ENCODE measurements around the gene TBC1D5. TPM values are rescaled to one million over a fixed set of nuclear protein-coding genes. Genes with fewer than 3 reads are reported as not detected.

TBC1D5 gene
- total RNA-seq, 1 experiment from 2014 or later = 26.1 TPM

DNA sequence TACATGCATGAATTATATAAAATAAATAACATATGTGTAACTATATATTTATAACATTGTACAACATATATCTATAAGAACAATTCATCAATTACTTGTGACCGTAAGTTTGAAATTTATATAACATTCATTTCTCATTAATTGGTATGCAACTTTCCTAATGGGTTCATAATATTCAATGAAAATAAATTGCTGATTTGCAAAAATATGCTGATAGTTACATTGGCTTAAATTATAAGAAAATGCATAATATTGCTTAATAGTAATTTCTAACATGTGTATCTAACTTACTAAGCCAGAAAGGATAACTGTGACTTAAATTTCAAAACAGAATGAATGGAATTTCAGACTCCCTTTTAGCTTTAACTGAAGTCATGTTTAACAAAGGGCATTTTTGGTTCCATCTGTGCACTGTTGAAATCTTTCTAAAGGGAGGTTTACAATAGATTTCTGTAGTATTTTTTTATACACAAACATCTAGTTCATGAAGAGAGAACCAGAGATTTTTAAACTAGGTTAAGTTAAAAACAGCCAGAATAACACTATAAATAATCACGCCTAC lies 310.9 kb downstream of the TBC1D5 start:
- ATAC-seq = no peak
- TF ChIP-seq, protein P1, sequence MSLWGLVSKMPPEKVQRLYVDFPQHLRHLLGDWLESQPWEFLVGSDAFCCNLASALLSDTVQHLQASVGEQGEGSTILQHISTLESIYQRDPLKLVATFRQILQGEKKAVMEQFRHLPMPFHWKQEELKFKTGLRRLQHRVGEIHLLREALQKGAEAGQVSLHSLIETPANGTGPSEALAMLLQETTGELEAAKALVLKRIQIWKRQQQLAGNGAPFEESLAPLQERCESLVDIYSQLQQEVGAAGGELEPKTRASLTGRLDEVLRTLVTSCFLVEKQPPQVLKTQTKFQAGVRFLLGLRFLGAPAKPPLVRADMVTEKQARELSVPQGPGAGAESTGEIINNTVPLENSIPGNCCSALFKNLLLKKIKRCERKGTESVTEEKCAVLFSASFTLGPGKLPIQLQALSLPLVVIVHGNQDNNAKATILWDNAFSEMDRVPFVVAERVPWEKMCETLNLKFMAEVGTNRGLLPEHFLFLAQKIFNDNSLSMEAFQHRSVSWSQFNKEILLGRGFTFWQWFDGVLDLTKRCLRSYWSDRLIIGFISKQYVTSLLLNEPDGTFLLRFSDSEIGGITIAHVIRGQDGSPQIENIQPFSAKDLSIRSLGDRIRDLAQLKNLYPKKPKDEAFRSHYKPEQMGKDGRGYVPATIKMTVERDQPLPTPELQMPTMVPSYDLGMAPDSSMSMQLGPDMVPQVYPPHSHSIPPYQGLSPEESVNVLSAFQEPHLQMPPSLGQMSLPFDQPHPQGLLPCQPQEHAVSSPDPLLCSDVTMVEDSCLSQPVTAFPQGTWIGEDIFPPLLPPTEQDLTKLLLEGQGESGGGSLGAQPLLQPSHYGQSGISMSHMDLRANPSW (CRISPR knock-in tag; conservative IDR thresholded peaks at IDR 0.05; ENCODE audit: low read depth) = no peak
- TF ChIP-seq NFYB (CRISPR knock-in tag; conservative IDR thresholded peaks at IDR 0.05; ENCODE audit: low read depth) = no peak
- TF ChIP-seq NR1H2 (CRISPR knock-in tag; IDR thresholded peaks at IDR 0.05) = no peak
- no peak for TF ChIP-seq ZNF219 (CRISPR knock-in tag; IDR thresholded peaks at IDR 0.05; ENCODE audit: borderline replicate concordance)
- no peak for TF ChIP-seq ZNF671 (CRISPR knock-in tag; IDR thresholded peaks at IDR 0.05)
- no peak for TF ChIP-seq OVOL2 (CRISPR knock-in tag; IDR thresholded peaks at IDR 0.05; ENCODE audit: borderline replicate concordance)
- ChIA-PET CTCF (interaction anchor here (0.5 to 4.9 kb wide), 2 partner anchors 410 to 913 kb away, joined by 4 to 23 read pairs; no protein-coding TSS in a partner anchor), POLR2A (no interaction called here)
- Mint-ChIP-seq H3K4me3 (no peak overlapping the region), H3K4me1 (peaks cover 18% of the 10 kb centered on the region), H3K27me3 (ENCODE audit: low read depth) (no peaks in the 10 kb centered on the region), H3K9me3 (no peaks in the 10 kb centered on the region), H3K36me3 (no peaks in the 10 kb centered on the region), H3K27ac (no peak overlapping the region)
- DNase-seq (ENCODE audit: low spot score) = no peak

DNA sequence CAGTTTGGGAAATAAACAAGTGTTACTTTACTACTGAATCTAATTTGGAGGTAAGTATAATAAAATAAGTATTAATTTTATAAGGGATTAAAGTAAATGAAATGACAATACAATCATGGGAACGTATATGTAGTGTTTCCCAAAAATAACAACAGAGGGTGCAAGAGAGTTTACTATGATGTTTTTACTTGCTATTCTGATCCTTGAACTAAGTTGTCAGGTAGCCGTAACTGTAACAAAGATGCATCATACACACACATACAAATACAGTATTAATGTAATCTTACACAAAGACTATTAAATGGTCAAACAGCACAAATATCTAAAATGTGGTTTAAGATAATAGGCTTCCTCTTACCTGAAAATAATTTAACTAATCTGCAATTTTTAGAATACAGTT lies 311.4 kb downstream of the TBC1D5 start:
- H3K27me3 Mint-ChIP-seq (ENCODE audit: low read depth) = no peaks in the 10 kb centered on the region
- H3K36me3 Mint-ChIP-seq = no peaks in the 10 kb centered on the region
- H3K4me1 Mint-ChIP-seq = peaks cover 18% of the 10 kb centered on the region
- H3K9me3 Mint-ChIP-seq = no peaks in the 10 kb centered on the region
- ATAC-seq = peak; percentile 60; the same call in 1 of the 2 replicates
- ChIA-PET CTCF (interaction anchor here (0.5 to 4.9 kb wide), 2 partner anchors 410 to 913 kb away, joined by 4 to 23 read pairs; no protein-coding TSS in a partner anchor), POLR2A (no interaction called here)
- TF ChIP-seq TEAD4 (CRISPR knock-in tag; IDR thresholded peaks at IDR 0.05) (no peak), ZNF671 (CRISPR knock-in tag; IDR thresholded peaks at IDR 0.05) (no peak), MXD4 (CRISPR knock-in tag; IDR thresholded peaks at IDR 0.05; ENCODE audit: borderline replicate concordance) (no peak), JUN (CRISPR knock-in tag; IDR thresholded peaks at IDR 0.05) (no peak), ETV6 (CRISPR knock-in tag; IDR thresholded peaks at IDR 0.05) (no peak), SMAD3 (CRISPR knock-in tag; IDR thresholded peaks at IDR 0.05; ENCODE audit: borderline replicate concordance) (no peak)
- TF ChIP-seq, protein P2, sequence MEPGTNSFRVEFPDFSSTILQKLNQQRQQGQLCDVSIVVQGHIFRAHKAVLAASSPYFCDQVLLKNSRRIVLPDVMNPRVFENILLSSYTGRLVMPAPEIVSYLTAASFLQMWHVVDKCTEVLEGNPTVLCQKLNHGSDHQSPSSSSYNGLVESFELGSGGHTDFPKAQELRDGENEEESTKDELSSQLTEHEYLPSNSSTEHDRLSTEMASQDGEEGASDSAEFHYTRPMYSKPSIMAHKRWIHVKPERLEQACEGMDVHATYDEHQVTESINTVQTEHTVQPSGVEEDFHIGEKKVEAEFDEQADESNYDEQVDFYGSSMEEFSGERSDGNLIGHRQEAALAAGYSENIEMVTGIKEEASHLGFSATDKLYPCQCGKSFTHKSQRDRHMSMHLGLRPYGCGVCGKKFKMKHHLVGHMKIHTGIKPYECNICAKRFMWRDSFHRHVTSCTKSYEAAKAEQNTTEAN (CRISPR knock-in tag; IDR thresholded peaks at IDR 0.05) = no peak
- no peak overlapping the region for H3K4me3 Mint-ChIP-seq
- no peak for DNase-seq (ENCODE audit: low spot score)
- H3K27ac Mint-ChIP-seq = no peak overlapping the region

DNA sequence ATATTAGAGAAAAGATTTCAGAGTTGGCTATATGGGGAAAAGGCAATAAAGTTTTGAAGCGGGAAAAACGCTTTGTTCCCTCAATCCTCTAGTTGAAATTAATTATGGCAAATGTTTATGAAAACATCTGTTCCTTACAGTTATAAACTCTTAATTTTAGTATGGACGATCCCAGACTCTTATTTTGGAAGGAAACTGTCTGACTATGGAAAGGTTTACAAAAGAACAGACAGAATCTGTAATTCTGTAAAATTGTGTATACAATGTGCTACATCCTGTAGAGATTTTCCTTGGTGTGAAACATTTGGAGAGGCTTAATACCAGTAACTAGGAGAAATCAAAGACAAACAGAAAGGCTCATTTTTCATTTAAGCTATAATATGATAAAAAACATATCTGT lies 311.8 kb downstream of the TBC1D5 start:
- Mint-ChIP-seq H3K27me3 (ENCODE audit: low read depth) (no peaks in the 10 kb centered on the region), H3K9me3 (no peaks in the 10 kb centered on the region), H3K36me3 (no peaks in the 10 kb centered on the region), H3K4me3 (no peak overlapping the region), H3K27ac (no peak overlapping the region), H3K4me1 (peaks cover 18% of the 10 kb centered on the region)
- CTCF ChIA-PET = interaction anchor here (4.9 kb wide), 1 partner anchor 411 kb away, joined by 23 read pairs; no protein-coding TSS in a partner anchor
- DNase-seq (ENCODE audit: low spot score) (no peak), ATAC-seq (no peak)
- POLR2A ChIA-PET = no interaction called here
- TF ChIP-seq ZNF423 (CRISPR knock-in tag; IDR thresholded peaks at IDR 0.05) (no peak), NR1H2 (CRISPR knock-in tag; IDR thresholded peaks at IDR 0.05) (no peak), SP1 (CRISPR knock-in tag; conservative IDR thresholded peaks at IDR 0.05) (no peak), NR2C2 (CRISPR knock-in tag; IDR thresholded peaks at IDR 0.05) (no peak), ZNF317 (CRISPR knock-in tag; IDR thresholded peaks at IDR 0.05; ENCODE audit: borderline replicate concordance, low read depth) (no peak), ETV6 (CRISPR knock-in tag; IDR thresholded peaks at IDR 0.05) (no peak), KAT7 (CRISPR knock-in tag; IDR thresholded peaks at IDR 0.05; ENCODE audit: borderline replicate concordance) (no peak), ZNF263 (CRISPR knock-in tag; IDR thresholded peaks at IDR 0.05; ENCODE audit: low read depth) (no peak), RELA (CRISPR knock-in tag; IDR thresholded peaks at IDR 0.05; ENCODE audit: borderline replicate concordance) (no peak), GABPB1 (CRISPR knock-in tag; IDR thresholded peaks at IDR 0.05) (no peak), ATF1 (CRISPR knock-in tag; IDR thresholded peaks at IDR 0.05) (no peak), ZNF219 (CRISPR knock-in tag; IDR thresholded peaks at IDR 0.05; ENCODE audit: borderline replicate concordance) (no peak), TEAD1 (CRISPR knock-in tag; IDR thresholded peaks at IDR 0.05) (no peak)
- TF ChIP-seq, protein P3, sequence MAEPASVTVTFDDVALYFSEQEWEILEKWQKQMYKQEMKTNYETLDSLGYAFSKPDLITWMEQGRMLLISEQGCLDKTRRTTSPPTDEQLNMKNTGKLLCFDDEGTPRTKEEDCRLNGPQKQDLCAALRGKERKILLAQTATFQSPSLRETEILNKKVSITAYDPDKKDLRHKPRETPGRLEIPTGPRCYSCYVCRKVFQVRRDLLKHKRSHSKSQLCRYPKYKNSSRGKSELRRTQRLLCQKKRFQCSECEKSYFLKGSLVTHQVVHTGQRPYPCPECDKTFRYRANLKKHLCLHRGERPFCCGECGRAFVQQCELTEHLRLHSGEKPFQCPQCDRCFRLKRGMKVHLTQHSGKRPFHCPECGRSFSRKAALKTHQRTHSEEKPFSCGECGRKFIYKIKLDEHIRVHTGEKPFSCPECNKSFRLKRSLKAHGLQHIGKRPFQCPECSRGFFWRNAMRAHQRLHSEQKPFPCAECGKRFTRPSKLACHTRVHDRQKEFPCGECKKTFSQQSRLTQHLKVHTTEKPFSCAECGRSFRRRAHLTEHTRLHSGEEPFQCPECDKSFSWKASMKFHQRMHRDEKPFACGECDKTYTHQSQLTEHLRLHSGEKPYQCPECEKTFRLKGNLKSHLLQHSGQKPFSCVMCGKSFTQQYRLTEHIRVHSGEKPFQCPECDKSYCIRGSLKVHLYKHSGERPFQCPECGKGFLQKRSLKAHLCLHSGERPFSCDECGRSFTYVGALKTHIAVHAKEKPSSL (CRISPR knock-in tag; conservative IDR thresholded peaks at IDR 0.05) = no peak

All from WTC11 (cell line).